Smooth muscle cell (in vitro differentiated cells): ENCODE data around the gene PTP4A1. TPM values are rescaled to one million over a fixed set of nuclear protein-coding genes. Genes with fewer than 3 reads are reported as not detected.

ENCODE experiments used
- DNase-seq: peaks from one replicate; lab custom pipeline; 2025; ENCODE audit not compliant: unreplicated experiment; lab: John Stamatoyannopoulos, UW
- H2AFZ ChIP-seq: fragments of 200-600 bp; sonication (generic); 2 replicates; pipeline ENCODE4 v1.6.0; 2016; ENCODE audit warnings: antibody characterized with exemption, low read depth, mild to moderate bottlenecking
- H3F3A ChIP-seq: fragments of 200-600 bp; sonication (generic); 2 replicates; pipeline ENCODE4 v1.6.0; 2017; ENCODE audit warnings: antibody characterized with exemption, low read depth
- H3K27ac ChIP-seq: fragments of 200-600 bp; sonication (generic); 2 replicates; pipeline ENCODE4 v1.5.1; 2016; ENCODE audit warnings: low read depth, mild to moderate bottlenecking
- H3K27me3 ChIP-seq: fragments of 200-600 bp; sonication (generic); 2 replicates; pipeline ENCODE4 v1.6.1; 2016; ENCODE audit warnings: low read depth, mild to moderate bottlenecking
- H3K36me3 ChIP-seq: fragments of 200-600 bp; sonication (generic); 2 replicates; pipeline ENCODE4 v1.5.1; 2016; ENCODE audit warnings: low read depth
- H3K4me1 ChIP-seq: fragments of 200-600 bp; sonication (generic); 2 replicates; pipeline ENCODE4 v1.5.1; 2016; ENCODE audit warnings: low read depth
- H3K4me2 ChIP-seq: fragments of 200-600 bp; sonication (generic); 2 replicates; pipeline ENCODE4 v1.6.0; 2016; ENCODE audit warnings: mild to moderate bottlenecking
- H3K4me3 ChIP-seq: fragments of 200-600 bp; sonication (generic); 2 replicates; pipeline ENCODE4 v1.5.1; 2016; ENCODE audit warnings: mild to moderate bottlenecking
- H3K79me2 ChIP-seq: fragments of 200-600 bp; sonication (generic); 2 replicates; pipeline ENCODE4 v1.6.0; 2016; ENCODE audit warnings: low read depth, mild to moderate bottlenecking
- H3K9ac ChIP-seq: fragments of 200-600 bp; sonication (generic); 2 replicates; pipeline ENCODE4 v1.6.0; 2016; ENCODE audit warnings: low read depth
- H3K9me3 ChIP-seq: fragments of 200-600 bp; sonication (generic); replicated peaks from 2 replicates; pipeline ENCODE4 v1.5.1; 2016; ENCODE audit warnings: low read depth
- H4K20me1 ChIP-seq: fragments of 200-600 bp; sonication (generic); 2 replicates; pipeline ENCODE4 v1.6.0; 2016; ENCODE audit warnings: low read depth
- CTCF ChIP-seq: fragments of 200-600 bp; sonication (generic); IDR thresholded peaks from 2 replicates; pipeline ENCODE4 v1.5.1; 2017; ENCODE audit warnings: borderline replicate concordance, mild to moderate bottlenecking, antibody characterized with exemption; ENCODE audit not compliant: insufficient read depth, poor library complexity, severe bottlenecking
- WGBS: methylation state at CpG from one replicate; pipeline ENCODE4 v1.1.7; 2016; ENCODE audit warnings: low lambda C conversion rate; 5-methylcytosine and 5-hydroxymethylcytosine counted together
- polyA plus RNA-seq: library from polyadenylated mRNA; unstranded; fragments of >200 nt; fragmentation: Nextera tagmentation; extraction: Ambion mirVana; gene quantifications from 2 replicates; pipeline ENCODE4 v1.2.1, GENCODE V29; 2016
- total RNA-seq: library from RNA; depleted of rRNA; stranded (reverse); fragments of >200 nt; gene quantifications from 2 replicates; pipeline ENCODE4 v1.2.3, GENCODE V29; 2014

PTP4A1 gene
- total and polyA plus RNA-seq, 2 experiments from 2014 or later = 98.8 to 147 TPM

DNA sequence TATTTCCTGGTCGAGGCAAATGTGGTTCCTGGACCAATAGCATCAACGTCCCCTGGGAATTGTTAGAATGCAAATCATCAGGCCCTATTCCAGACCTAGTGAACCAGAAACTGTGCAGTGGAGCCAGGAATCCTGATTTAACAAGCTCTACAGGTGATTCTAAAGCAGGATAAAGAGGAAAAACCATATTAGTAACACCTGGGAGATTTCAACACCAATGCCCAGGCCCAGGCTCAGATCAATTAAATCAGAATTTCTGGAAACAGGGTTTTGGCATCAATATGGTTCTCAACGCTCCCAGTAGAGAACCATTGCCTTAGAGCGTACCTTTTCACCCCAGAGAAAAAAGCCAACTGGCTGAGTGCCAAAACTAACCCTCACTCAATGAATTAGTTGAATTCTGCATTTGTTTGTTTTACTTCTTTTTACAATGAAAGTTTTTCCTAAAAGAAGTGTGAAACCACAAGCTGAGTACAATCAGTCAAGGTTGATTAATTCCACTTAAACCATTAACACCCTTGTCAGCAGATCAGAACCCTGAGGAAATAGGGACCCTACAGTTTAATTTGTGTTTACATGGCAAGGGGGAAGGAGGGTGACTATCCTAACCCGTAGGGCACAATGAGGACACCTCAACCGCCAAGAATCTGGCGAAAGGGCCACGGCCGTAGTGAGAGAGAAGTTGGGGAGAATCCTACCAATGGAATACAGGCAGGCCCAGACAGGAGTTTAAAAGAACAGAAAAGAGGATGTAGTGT is 34.9 kb upstream of the PTP4A1 start:
- H4K20me1 ChIP-seq = no peaks in the 10 kb centered on the region
- H3K79me2 ChIP-seq = no peaks in the 10 kb centered on the region
- no peak overlapping the region for H2AFZ ChIP-seq
- no peak overlapping the region for H3K4me2 ChIP-seq
- DNase-seq = no peak
- no peaks in the 10 kb centered on the region for H3K36me3 ChIP-seq
- H3K27me3 ChIP-seq = no peaks in the 10 kb centered on the region
- no peak overlapping the region for H3K9ac ChIP-seq
- H3K27ac ChIP-seq = peak overlapping the region; percentile 22
- no peak for TF ChIP-seq CTCF
- H3F3A ChIP-seq = no peaks in the 10 kb centered on the region
- 57% methylated on average over 9 of the region's 9 CpGs for WGBS
- no peaks in the 10 kb centered on the region for H3K9me3 ChIP-seq
- H3K4me3 ChIP-seq = no peak overlapping the region
- no peaks in the 10 kb centered on the region for H3K4me1 ChIP-seq

DNA sequence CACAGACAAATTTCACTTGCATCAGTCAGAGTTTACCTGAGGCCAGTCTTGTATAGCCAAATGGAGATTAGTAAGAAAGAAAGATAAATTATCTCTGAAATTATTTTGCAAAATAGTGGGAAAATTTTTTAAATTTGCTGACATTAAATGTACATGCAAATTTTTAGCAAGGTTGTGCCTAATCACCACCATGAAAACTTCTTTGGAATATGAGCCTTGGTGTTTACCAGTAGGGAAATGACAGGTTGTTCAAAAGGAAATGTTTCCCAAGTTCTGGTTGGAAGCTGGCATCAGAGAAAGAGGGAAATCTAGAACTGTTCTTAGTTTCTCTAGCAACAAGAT is 34.4 kb upstream of the PTP4A1 start:
- H3K4me1 ChIP-seq = no peaks in the 10 kb centered on the region
- H3F3A ChIP-seq = no peaks in the 10 kb centered on the region
- no peaks in the 10 kb centered on the region for H3K36me3 ChIP-seq
- DNase-seq = no peak
- H3K9ac ChIP-seq = no peak overlapping the region
- TF ChIP-seq CTCF = no peak
- H4K20me1 ChIP-seq = no peaks in the 10 kb centered on the region
- no peaks in the 10 kb centered on the region for H3K9me3 ChIP-seq
- H2AFZ ChIP-seq = no peak overlapping the region
- no peak overlapping the region for H3K27ac ChIP-seq
- H3K4me2 ChIP-seq = no peak overlapping the region
- no peak overlapping the region for H3K4me3 ChIP-seq
- H3K27me3 ChIP-seq = no peaks in the 10 kb centered on the region
- no peaks in the 10 kb centered on the region for H3K79me2 ChIP-seq

DNA sequence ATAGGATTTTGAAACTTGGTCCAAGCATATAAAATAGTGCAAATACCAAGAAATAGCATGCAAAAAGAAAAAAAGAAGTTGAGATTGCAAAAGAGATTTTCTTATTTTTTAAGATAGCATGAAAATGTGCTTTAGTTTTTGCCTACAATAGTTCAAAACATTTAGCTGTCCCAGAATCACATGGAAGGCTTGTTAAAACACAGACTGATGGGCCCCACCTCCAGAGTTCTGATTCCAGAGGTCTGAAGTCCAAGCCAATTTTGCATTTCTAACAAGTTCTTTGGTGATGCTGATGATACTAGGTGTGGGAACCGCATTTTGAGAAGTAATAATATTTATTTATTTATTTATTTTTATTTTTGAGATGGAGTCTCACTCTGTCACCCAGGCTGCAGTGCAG is 33.7 kb upstream of the PTP4A1 start:
- no peak overlapping the region for H3K4me2 ChIP-seq

More for the DNA sequence above, 33.7 kb upstream of the PTP4A1 start:
- Histone ChIP-seq H3K9ac (no peak overlapping the region), H3K9me3 (no peaks in the 10 kb centered on the region), H2AFZ (no peak overlapping the region), H3K27ac (no peak overlapping the region), H3K36me3 (no peaks in the 10 kb centered on the region), H3K27me3 (no peaks in the 10 kb centered on the region), H4K20me1 (no peaks in the 10 kb centered on the region), H3K4me1 (no peaks in the 10 kb centered on the region), H3F3A (no peaks in the 10 kb centered on the region), H3K4me3 (no peak overlapping the region), H3K79me2 (no peaks in the 10 kb centered on the region)
- 78% methylated on average over 1 of the region's 1 CpG for WGBS
- no peak for DNase-seq
- no peak for TF ChIP-seq CTCF
